ENCODE results near the gene PYHIN1.

- TF ChIP-seq CTCF (conservative IDR thresholded peaks at IDR 0.05; ENCODE audit: low read depth, low read length) (no peak), CEBPB (IDR thresholded peaks at IDR 0.05; ENCODE audit: low read depth, low read length) (no peak), RAD21 (IDR thresholded peaks at IDR 0.05; ENCODE audit: low read length) (no peak), CHD1 (IDR thresholded peaks at IDR 0.05; ENCODE audit: low read depth, low read length) (no peak), USF2 (IDR thresholded peaks at IDR 0.05; ENCODE audit: low read depth, low read length) (no peak)
Observed at GRCh38 chr1:159010391-159010790, 79.0 kb downstream of the PYHIN1 start.
